HG02943 (cell line): ENCODE data around the gene UFD1.

Source experiments
- ATAC-seq: cut with Tn5 transposase; IDR thresholded peaks from one replicate; pipeline ENCODE4 v1.9.1; 2021; ENCODE audit warnings: mild to moderate bottlenecking, low read depth, moderate library complexity; ENCODE audit not compliant: unreplicated experiment

The UFD1 gene

DNA sequence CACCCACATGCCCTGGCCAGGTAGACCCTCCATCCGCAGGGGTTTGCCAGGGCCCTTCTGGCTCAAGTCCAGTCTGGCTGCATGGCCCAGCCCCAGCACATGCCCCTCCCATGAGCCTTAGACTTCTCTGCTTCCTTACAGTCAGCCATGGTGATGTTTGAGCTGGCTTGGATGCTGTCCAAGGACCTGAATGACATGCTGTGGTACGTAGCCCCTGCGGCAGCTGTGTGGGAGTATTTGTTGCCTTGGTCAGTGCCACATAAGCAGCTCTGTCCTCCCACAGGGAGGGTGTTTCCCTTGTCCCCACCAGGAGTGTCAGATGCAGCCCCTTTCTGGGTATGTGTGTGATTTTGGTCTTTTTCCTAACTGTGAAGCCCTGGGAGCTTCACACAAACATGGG is 18.3 kb upstream of the UFD1 start:
- ATAC-seq = no peak

DNA sequence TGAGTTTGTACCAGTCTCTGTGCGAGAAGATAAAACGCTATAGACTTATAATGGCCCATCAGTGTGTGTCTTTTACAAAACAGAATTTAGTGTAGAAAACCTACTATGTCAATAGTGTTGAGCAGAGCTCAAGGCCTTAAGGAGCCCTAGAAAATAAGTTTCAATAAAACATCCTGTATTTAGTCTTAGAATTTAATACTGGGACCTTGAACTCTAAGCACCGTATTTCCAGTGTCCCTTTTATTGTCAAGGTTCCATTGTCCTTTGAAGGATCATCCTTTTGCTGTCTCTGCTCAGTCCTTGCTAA is 17.3 kb upstream of the UFD1 start:
- no peak for ATAC-seq

DNA sequence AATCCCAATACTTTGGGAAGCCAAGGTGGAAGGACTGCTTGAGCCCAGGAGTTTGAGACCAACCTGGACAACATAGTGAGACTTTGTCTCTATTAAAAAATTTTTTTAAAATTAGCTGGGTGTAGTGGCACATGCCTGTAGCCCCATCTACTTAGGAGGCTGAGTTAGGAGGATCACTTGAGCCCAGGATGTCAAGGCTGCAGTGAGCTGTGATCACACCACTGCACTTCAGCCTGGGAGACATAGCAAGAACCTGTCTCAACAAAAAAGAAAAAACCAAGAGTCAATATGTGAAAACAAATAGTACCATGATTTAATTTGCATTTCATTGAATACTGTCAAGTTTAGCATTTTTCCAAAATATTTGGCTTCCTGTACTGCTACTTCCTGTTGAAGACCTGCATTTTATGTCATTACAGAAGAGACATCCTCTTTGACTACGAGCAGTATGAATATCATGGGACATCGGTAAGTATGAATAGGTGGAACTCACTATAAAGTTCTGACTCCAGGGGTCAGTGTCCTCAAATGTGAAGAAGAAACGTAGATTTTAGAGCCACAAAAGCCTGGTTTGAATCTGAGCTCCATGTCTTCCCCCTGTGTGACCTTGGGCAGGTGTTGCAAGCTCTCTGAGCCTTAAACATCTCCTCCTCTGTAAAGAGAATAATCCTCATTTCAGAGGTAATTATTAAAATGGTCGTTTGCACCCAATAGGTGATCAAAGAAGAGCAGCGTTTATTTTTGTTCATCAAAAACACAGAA is 16.8 kb upstream of the UFD1 start:
- ATAC-seq = no peak

DNA sequence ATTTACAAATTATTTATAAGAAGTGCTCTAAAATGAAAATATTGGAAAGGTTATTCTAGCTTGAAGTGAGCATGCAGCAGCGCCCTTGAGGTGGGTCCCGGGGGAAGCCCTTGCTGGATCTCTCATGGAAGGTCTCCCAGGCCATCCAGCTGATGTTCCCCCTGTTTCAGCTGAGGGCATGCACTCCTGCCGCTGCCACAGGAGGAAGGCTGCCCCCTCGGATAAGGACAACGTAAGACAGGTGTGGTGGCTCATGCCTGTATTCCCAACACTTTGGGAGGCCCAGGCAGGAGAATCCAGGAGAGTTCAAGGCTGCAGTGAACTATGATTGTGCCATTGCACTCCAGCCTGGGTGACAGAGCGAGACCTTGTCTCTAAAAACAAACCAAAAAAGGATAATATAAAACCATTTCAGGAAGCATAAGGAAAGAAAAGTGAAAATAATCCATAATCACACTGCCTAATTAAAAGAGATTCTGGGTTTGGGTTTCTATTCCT is 15.7 kb upstream of the UFD1 start:
- no peak for ATAC-seq

DNA sequence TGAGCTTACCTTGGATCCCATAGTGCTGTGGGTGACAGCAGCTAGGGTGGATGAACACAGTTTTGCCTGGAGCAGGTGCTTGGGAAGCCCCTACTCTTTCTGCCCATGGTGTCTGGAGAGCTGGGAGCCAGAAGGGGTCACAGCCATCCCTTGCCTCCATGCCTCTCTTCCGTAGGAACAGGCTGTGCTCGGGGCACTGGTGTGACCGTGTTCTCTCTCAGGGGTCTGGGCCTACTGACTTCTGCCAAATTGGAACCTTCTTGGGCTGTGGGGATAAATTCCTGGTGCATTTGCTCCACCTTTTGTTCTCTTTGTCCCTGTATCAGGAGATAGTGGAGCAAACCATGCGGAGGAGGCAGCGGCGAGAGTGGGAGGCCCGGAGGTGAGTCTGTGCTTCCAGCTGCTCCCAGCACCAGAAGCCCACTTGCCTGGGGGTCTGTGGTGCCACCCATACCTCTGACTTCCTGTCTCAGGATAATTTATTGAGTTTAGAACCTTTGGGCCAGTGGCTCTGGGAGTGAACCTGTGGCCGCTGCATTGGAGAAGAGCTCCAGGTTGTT is 15.1 kb upstream of the UFD1 start:
- no peak for ATAC-seq

DNA sequence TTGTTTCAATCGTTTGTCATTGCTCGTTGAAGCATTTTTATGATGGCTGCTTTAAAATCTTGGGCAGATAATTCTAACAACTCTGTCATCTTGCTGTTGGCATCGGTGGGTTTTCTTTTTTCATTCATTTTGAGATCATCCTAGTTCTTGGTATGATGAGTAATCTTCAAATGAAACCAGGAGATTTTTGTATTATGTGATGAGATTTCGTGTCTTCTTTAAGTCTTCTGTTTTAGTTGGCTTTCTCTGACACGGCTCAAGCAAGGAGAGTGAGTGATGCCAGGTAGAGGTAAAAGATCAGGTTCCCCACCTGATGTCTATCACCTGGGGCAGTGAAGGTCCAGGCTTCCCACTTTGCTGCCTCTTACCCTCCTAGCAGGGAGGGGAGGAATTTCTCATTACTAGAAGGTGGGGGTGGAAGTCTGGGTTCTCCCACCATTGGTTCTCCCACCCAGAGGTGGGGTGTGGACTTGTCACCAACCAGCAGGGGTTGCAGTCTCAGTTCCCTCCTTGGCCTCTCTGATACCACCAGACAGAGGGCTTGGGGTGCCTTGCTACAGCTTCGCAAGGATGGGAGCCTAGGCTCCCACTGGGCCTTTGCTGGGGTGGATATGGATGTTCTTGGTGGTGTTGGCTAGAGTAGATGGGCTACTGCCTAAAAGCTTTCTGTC is 13.6 kb upstream of the UFD1 start:
- ATAC-seq = no peak

DNA sequence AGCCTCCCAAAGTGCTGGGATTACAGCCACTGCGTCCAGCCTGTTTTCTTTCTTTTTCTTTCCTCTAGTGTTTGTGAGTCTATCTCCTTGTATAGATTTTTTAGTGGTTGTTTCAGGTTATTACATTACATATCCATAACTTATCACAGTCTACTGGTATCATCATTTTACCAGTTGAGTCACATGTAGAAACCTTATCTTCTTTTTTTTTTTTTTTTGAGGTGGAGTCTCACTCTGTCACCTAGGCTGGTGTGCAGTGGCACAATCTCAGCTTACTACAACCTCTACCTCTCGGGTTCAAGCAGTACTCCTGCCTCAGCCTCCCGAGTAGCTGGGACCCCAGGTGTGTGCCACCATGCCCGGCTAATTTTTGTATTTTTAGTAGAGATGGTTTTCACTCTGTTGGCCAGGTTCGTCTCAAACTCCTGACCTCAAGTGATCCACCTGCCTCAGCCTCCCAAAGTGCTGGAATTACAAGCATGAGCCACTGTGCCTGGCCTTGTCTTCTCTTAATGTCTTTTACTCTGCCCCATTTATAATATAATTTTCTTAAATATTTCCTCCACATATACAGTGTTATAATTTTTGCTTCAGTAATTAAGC is 11.7 kb upstream of the UFD1 start:
- ATAC-seq = no peak

DNA sequence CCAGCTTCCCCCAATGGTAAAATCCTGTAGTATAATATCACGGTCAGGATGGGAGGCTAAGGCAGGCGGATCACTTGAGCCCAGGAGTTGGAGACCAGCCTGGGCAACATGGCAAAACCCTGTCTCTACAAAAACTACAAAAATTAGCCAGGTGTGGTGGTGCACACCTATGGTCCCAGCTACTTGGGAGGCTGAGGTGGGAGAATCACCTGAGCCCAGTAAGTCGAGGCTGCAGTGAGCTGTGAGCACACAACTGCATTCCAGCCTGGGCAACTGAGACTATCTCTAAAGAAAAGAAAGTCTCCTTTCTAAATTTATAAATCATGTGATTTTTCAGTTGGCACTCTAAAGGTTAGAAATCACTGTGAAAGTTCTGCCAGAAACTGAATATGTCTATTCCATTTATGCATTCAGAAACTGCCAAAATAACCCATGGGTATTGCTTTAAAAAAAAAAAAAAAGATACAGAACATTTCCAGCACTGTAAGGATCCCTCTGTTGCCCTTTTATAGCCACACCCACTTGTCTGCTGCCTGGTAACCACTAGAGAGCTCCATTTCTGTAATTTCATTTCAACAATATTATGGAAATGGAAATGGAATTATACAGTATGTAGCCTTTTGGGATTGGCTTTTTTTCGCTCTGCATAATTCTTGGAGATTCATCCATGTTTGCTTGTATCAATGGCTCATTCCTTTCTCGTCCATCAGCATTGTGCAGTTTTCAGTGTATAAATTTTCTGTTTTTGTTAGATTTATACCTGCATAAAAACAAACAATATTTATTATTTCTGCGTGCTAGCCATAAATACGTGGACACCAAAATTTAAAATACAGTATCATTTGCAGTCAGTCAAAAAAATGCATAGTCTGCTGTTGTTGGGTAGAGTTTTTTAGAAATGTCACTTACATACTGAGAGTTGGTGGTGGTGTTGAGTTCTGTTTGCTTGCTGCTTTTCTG is 10.2 kb upstream of the UFD1 start:
- no peak for ATAC-seq

DNA sequence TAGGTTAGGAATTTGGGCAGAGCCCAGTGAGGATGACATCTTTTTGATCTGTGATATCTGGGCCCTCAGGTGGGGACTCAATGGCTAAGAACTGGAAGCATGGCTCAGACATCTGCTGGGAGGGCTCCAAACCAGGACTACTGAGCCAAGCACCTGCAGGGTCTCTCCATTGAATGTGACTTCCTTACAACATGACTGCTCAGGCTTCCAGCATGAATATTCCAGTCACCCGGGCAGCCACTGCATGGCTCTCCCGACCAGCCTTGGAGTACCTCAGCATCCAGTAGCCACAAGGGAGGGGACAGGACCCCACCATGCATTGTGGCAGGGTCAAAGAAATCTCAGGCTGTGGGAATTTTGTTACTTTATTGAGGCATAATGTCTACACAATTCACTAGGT is 9.3 kb upstream of the UFD1 start:
- ATAC-seq = no peak

DNA sequence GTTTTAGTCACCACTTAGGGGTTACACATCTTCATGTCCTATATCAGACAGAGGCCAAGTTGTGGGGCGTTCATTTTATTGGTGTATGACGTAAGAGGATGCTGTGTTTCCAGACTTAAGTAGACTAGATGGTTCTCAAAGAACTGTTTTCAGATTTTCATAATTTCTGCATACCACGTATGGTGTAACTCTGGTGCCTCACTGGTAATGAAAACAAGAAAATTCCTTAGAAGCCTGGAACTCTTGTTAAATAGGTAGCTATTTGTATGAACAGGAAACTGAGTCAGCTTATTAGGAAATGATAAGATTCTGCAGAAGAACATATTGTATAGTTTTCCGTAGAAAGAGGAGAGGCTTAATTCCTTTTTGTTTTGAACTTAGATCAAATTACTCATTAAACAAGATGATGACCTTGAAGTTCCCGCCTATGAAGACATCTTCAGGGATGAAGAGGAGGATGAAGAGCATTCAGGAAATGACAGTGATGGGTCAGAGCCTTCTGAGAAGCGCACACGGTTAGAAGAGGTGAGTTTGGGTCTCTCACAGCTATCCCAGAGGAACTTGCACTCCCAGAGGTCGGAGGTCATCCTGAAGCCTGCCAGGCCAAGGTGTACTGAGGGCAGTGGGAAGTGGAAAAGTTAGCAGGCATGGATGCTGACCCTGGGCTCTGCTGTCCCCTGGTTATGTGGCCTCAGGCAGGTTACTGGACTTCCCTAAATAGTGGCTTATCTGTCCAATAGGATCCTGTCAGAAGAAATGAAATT is 4.7 kb upstream of the UFD1 start:
- ATAC-seq = no peak

DNA sequence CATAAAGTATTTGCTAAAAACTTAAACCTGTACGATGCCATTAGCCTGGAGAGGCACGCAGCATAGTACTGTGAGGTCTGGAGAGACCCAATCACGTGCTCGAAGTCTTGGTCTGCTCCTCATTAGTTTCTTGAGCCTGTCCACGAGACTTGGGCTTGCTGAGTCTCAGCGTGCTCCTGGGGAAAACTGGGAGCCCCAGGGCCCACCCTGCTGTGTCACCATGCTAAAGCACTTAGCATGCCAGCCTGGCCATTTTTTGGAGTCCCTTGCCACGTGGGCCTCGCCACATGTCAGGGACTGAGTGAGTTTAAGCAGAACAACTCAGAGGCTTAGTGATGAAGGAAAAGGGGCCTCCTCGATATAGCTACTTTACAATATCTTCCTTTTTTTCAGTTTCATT is 3.3 kb upstream of the UFD1 start:
- no peak for ATAC-seq

DNA sequence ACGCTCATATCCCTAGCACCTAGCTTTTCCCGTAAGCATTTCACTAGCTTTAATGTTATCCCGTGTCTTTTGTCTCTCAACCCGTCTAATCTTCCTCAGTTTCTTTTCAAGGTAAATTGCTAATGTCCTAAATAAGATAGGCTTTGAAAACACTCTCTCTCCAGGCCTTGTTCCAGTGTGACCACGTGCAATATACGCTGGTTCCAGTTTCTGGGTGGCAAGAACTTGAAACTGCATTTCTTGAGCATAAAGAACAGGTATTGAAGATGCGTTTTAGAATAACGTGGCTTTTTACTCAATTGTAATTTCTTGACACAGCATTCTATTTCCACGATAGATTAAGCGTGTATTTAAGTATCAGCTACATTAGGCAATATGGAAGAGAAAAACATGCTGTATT is 1.8 kb upstream of the UFD1 start:
- no peak for ATAC-seq

DNA sequence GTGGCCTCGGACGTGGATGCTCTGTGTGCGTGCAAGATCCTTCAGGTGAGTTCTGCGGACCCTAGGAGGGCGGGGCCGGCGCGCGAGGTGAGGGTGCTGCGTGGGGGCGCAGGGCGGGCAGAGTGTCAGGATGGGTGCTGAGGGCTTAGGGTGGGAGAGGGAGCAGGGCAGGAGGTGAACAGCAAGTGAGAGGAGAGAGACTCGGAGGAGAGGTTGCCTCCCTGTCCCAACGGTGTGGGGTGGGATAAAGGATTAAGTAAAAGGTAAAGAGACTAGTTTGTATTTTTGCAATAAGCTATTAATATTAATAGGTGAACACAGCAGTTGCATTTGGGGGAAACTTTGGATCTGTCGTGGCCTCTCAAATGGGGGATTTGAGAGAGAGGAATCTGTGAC is 1.2 kb upstream of the UFD1 start:
- ATAC-seq = no peak

DNA sequence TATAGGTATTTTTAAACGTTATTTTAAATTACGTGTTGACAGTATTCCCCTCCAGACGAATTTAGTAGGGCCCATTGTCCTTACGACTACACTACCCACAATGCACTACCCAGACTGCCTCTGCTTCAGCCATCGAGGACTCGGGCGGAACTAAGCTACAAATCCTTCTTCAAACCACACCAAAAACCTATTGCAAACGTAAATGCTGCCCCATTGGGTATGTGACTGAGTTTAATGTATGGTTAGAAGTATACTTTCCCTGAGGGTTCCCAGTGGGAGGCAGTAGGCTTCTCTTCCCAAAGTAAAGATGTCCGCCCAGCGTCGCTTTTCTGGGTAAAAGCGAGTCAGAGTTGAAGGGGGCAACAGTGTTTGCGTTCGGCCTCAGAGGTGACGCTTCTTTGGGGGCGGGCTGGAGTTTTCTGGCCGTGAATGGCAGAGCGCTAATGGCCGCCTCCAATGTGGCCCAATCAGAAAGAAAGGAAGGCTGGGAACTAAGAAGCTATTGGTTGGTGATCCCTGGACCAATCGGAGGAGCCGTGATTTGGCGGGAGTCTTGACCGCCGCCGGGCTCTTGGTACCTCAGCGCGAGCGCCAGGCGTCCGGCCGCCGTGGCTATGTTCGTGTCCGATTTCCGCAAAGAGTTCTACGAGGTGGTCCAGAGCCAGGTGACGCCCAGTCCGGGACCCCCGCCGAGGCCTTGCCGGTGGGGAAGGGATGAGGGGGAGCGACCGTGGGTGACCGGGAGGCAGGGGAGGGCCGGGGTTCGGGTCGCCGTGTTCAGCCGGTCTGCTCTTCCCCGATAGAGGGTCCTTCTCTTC is 571 bp upstream of the UFD1 start, which contains the start of gene CDC45:
Gene CDC45, plus strand, starts transcription at position 566 of the 818 bp plus-strand sequence. Its CDS starts 49 bp downstream, at position 615.
- ATAC-seq = peak; percentile 85

DNA sequence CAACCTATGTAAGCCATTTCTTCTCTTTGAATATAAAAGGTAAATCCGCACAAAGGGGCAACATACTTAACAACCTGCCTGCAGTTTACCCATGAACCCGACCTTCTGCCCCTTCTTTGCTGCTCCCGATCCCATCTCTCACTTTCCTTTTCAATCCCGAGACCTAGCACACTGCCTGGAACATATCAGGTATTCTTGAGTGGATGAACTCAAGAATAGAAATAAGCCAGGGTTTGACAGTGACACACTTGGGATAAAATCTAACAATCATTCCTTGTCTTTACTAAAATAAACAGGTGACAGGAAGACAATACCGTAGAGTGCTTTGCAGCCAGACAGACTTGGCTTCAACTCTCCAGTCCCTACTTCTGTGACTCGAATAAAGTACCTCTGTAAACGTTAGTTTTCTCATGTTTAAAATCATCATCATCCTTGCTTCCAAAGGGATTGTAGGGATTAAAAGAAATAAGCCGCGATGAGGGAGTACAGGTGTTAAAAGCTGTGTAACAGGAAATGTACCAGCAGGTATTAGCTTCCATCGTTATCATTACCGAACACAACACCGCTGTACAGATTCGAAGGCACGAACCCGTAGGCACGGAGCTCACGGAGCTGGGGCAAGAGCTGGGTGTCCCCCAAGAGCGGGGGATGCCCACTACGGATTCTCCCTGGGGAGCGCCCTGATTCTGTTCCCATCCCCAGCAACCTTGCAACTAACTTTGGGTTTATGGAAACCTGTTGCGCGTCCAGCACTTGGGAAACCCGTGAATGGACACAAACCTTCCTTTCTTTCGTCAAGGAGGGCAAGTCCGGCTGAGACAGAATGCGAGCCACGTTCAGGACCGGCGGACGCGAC is 720 bp downstream of the UFD1 start:
- ATAC-seq = no peak

DNA sequence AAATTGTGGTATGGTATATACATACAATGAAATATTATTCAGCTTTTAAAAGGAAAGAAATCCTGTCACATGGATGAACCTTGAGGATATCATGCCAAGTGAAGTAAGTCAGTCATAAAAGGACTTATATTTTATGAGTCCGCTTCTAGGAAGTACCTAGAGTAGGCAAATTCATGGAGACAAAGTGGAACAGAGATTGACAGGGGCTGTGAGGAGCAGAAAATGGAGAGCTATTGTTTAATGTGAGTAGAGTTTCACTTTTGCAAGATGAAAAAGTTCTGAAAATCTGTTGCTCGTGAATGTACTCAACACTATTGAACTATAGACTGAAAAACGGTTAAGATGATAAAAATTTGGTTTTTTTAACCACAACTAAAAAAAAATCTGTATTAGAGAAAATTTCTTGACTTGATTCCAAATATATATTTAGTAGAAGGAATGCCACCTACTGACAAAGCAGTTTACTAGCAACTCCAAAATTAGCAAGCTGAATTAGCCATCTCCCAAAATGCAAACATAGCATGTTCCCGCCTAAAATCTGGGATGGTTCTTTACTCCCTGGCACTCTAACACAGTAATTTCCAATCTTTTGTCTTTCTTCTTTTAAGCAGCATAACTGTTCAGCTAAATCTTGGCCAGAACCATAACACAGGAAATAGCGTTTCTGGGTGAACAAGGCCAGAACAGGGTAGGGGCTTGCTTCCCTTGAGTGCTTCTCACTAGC is 1.5 kb downstream of the UFD1 start:
- no peak for ATAC-seq

DNA sequence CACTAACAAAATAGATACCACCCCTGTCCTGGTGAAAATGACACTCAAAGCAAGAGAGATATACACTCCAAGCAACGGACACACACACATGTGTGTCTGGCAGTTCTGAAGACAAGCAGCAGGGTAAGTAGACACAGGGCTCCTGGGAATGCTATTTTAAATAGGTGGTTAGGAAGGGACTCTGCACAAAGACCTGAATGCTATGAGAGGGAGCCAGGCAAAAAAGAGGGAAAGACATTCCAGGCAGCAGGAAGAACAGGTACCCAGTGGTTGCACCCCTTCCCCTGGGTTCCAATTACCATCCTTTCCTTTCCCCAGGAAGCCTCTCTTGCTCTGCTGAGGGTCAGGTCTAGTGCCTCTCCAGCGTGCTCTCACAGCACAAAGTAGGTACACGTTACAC is 3.0 kb downstream of the UFD1 start:
- no peak for ATAC-seq
